Neural progenitor cell (in vitro differentiated cells): ENCODE results near the gene NDUFB6. TPM values are rescaled to one million over a fixed set of nuclear protein-coding genes. Genes with fewer than 3 reads are reported as not detected.

Experiments
- DNase-seq: peaks from one replicate; pipeline ENCODE4 v3.0.0-alpha.2; 2016; ENCODE audit warnings: low spot score
- H2AFZ ChIP-seq: fragments of 200-600 bp; sonication (generic); replicated peaks from 2 replicates; pipeline ENCODE4 v1.6.1; 2016; ENCODE audit warnings: antibody characterized with exemption
- H3F3A ChIP-seq: fragments of 200-600 bp; sonication (generic); 2 replicates; pipeline ENCODE4 v1.6.1; 2016; ENCODE audit warnings: antibody characterized with exemption, low read depth
- H3K27ac ChIP-seq: fragments of 200-600 bp; sonication (generic); 2 replicates; pipeline ENCODE4 v1.5.1; 2016; ENCODE audit warnings: mild to moderate bottlenecking
- H3K27me3 ChIP-seq: fragments of 200-600 bp; sonication (generic); 2 replicates; pipeline ENCODE4 v1.6.1; 2016; ENCODE audit warnings: mild to moderate bottlenecking, moderate library complexity
- H3K36me3 ChIP-seq: fragments of 200-600 bp; sonication (generic); 2 replicates; pipeline ENCODE4 v1.5.1; 2016
- H3K4me1 ChIP-seq: fragments of 200-600 bp; sonication (generic); 2 replicates; pipeline ENCODE4 v1.6.1; 2016; ENCODE audit warnings: mixed run types
- H3K4me2 ChIP-seq: fragments of 200-600 bp; sonication (generic); 2 replicates; pipeline ENCODE4 v1.6.1; 2016
- H3K4me3 ChIP-seq: fragments of 200-600 bp; sonication (generic); 2 replicates; pipeline ENCODE4 v1.5.1; 2016
- H3K79me2 ChIP-seq: fragments of 200-600 bp; sonication (generic); 2 replicates; pipeline ENCODE4 v1.6.1; 2016; ENCODE audit warnings: low read depth
- H3K9ac ChIP-seq: fragments of 200-600 bp; sonication (generic); 2 replicates; pipeline ENCODE4 v1.6.1; 2016
- H3K9me3 ChIP-seq: fragments of 200-600 bp; sonication (generic); 2 replicates; pipeline ENCODE4 v1.5.1; 2016; ENCODE audit warnings: low read depth
- H4K20me1 ChIP-seq: fragments of 200-600 bp; sonication (generic); 2 replicates; pipeline ENCODE4 v1.6.1; 2016; ENCODE audit warnings: low read depth
- H3K27ac Mint-ChIP-seq: 3 replicates; pipeline ENCODE4 v1.8.0; 2021; ENCODE audit warnings: mixed read lengths
- H3K27me3 Mint-ChIP-seq: 2 replicates; pipeline ENCODE4 v1.8.0; 2022; ENCODE audit warnings: low read depth, mild to moderate bottlenecking, inconsistent platforms, moderate library complexity, mixed read lengths; ENCODE audit not compliant: insufficient read depth
- H3K36me3 Mint-ChIP-seq: 3 replicates; pipeline ENCODE4 v1.8.0; 2021; ENCODE audit warnings: mixed read lengths
- H3K4me1 Mint-ChIP-seq: 3 replicates; pipeline ENCODE4 v1.8.0; 2021; ENCODE audit warnings: mixed read lengths
- H3K4me3 Mint-ChIP-seq: 3 replicates; pipeline ENCODE4 v1.8.0; 2021; ENCODE audit warnings: mild to moderate bottlenecking, moderate library complexity, mixed read lengths
- H3K9me3 Mint-ChIP-seq: 3 replicates; pipeline ENCODE4 v1.8.0; 2020; ENCODE audit warnings: mixed read lengths
- CTCF ChIP-seq: fragments of 200-600 bp; sonication (generic); IDR thresholded peaks from 2 replicates; pipeline ENCODE4 v1.5.1; 2017; ENCODE audit warnings: antibody characterized with exemption, mild to moderate bottlenecking
- EZH2 ChIP-seq: fragments of 200-600 bp; sonication (generic); IDR thresholded peaks from 2 replicates; pipeline ENCODE4 v1.6.1; 2017; ENCODE audit warnings: antibody characterized with exemption, mild to moderate bottlenecking, moderate library complexity
- EZH2phosphoT487 ChIP-seq: fragments of 200-600 bp; sonication (generic); IDR thresholded peaks from 2 replicates; pipeline ENCODE4 v1.6.1; 2017; ENCODE audit warnings: antibody characterized with exemption
- total RNA-seq: library from RNA; depleted of rRNA; stranded (reverse); fragments of >200 nt; gene quantifications from 2 replicates; pipeline ENCODE4 v1.2.3, GENCODE V29; 2015; ENCODE audit warnings: low replicate concordance

NDUFB6 gene
- total RNA-seq, 1 donor from 2014 or later = 64.9 TPM

GRCh38 chr9:32581512-32582143 is 8.7 kb upstream of the NDUFB6 start:
- H3K4me1 ChIP-seq = no peaks in the 10 kb centered on the region
- Mint-ChIP-seq H3K4me3 (no peak overlapping the region), H3K27ac (no peak overlapping the region), H3K9me3 (peaks cover 2% of the 10 kb centered on the region), H3K4me1 (no peaks in the 10 kb centered on the region), H3K36me3 (no peaks in the 10 kb centered on the region), H3K27me3 (peaks cover 5% of the 10 kb centered on the region)
- no peaks in the 10 kb centered on the region for H3K79me2 ChIP-seq
- H4K20me1 ChIP-seq = no peaks in the 10 kb centered on the region
- no peak overlapping the region for H3K27ac ChIP-seq
- DNase-seq = peak; percentile 67
- H3K4me3 ChIP-seq = no peak overlapping the region
- no peaks in the 10 kb centered on the region for H3K36me3 ChIP-seq
- no peak overlapping the region for H3K9ac ChIP-seq
- TF ChIP-seq EZH2 (no peak), EZH2phosphoT487 (no peak), CTCF (peak; percentile 71)
- H3K27me3 ChIP-seq = no peaks in the 10 kb centered on the region
- no peaks in the 10 kb centered on the region for H3F3A ChIP-seq
- no peaks in the 10 kb centered on the region for H3K9me3 ChIP-seq
- H2AFZ ChIP-seq = peak overlapping the region; percentile 63
- no peak overlapping the region for H3K4me2 ChIP-seq

- Histone ChIP-seq H3K27me3 (no peaks in the 10 kb centered on the region), H3F3A (no peaks in the 10 kb centered on the region), H3K27ac (no peak overlapping the region), H2AFZ (peak overlapping the region; percentile 63), H3K9ac (no peak overlapping the region), H3K4me3 (no peak overlapping the region), H3K9me3 (no peaks in the 10 kb centered on the region), H3K4me2 (no peak overlapping the region), H3K36me3 (no peaks in the 10 kb centered on the region), H3K4me1 (no peaks in the 10 kb centered on the region), H3K79me2 (no peaks in the 10 kb centered on the region), H4K20me1 (no peaks in the 10 kb centered on the region)
- Mint-ChIP-seq H3K4me1 (no peaks in the 10 kb centered on the region), H3K27me3 (peaks cover 5% of the 10 kb centered on the region), H3K36me3 (no peaks in the 10 kb centered on the region), H3K4me3 (no peak overlapping the region), H3K9me3 (peaks cover under 1% of the 10 kb centered on the region), H3K27ac (no peak overlapping the region)
- DNase-seq = no peak
- TF ChIP-seq EZH2 = no peak
- no peak for TF ChIP-seq CTCF
- no peak for TF ChIP-seq EZH2phosphoT487
Observed at GRCh38 chr9:32580631-32581300, 7.8 kb upstream of the NDUFB6 start.

- Mint-ChIP-seq H3K9me3 (no peaks in the 10 kb centered on the region), H3K27me3 (peaks cover 7% of the 10 kb centered on the region), H3K4me3 (no peak overlapping the region), H3K36me3 (no peaks in the 10 kb centered on the region), H3K27ac (no peak overlapping the region), H3K4me1 (no peaks in the 10 kb centered on the region)
- Histone ChIP-seq H2AFZ (no peak overlapping the region), H4K20me1 (no peaks in the 10 kb centered on the region), H3K9me3 (no peaks in the 10 kb centered on the region), H3K4me3 (no peak overlapping the region), H3K36me3 (no peaks in the 10 kb centered on the region), H3K9ac (no peak overlapping the region), H3K79me2 (no peaks in the 10 kb centered on the region), H3K27ac (no peak overlapping the region), H3F3A (no peaks in the 10 kb centered on the region), H3K4me2 (no peak overlapping the region), H3K27me3 (no peaks in the 10 kb centered on the region), H3K4me1 (no peaks in the 10 kb centered on the region)
- DNase-seq = peak; percentile 51
- TF ChIP-seq EZH2phosphoT487 (no peak), EZH2 (no peak), CTCF (peak; percentile 98)
Observed at GRCh38 chr9:32579706-32580331, 6.9 kb upstream of the NDUFB6 start.
